ENCODE measurements around the gene COL6A3. TPM values are rescaled to one million over a fixed set of nuclear protein-coding genes. Genes with fewer than 3 reads are reported as not detected.

The COL6A3 gene
- total RNA-seq, 1 donor from 2014 or later, result 0.41 TPM

GRCh38 chr2:237449193-237449881, 35.4 kb upstream of the COL6A3 start:
- Mint-ChIP-seq H3K4me1 (peaks cover 3% of the 10 kb centered on the region), H3K36me3 (no peaks in the 10 kb centered on the region), H3K27me3 (ENCODE audit: insufficient read depth, low read depth) (peaks cover 2% of the 10 kb centered on the region), H3K27ac (peak overlapping the region; percentile 72), H3K4me3 (no peak overlapping the region), H3K9me3 (no peaks in the 10 kb centered on the region)
- Histone ChIP-seq H3K36me3 (no peaks in the 10 kb centered on the region), H3F3A (ENCODE audit: low read depth) (no peaks in the 10 kb centered on the region), H3K27ac (no peak overlapping the region), H3K27me3 (no peaks in the 10 kb centered on the region), H3K4me2 (no peak overlapping the region), H4K20me1 (ENCODE audit: low read depth) (no peaks in the 10 kb centered on the region), H3K4me3 (no peak overlapping the region), H3K9me3 (ENCODE audit: low read depth) (no peaks in the 10 kb centered on the region), H3K79me2 (ENCODE audit: low read depth) (no peaks in the 10 kb centered on the region), H3K4me1 (no peaks in the 10 kb centered on the region), H2AFZ (replicated peaks) (no peak overlapping the region), H3K9ac (no peak overlapping the region)
- DNase-seq (ENCODE audit: low spot score), result no peak
- TF ChIP-seq EZH2phosphoT487 (IDR thresholded peaks at IDR 0.05) (no peak), EZH2 (IDR thresholded peaks at IDR 0.05) (no peak), CTCF (IDR thresholded peaks at IDR 0.05) (no peak)

- no peak overlapping the region for H3K4me3 Mint-ChIP-seq
- no peak overlapping the region for H3K9ac ChIP-seq
- H3K36me3 ChIP-seq, result no peaks in the 10 kb centered on the region
- peaks cover 2% of the 10 kb centered on the region for H3K27me3 Mint-ChIP-seq (ENCODE audit: insufficient read depth, low read depth)
- H3K9me3 Mint-ChIP-seq, result no peaks in the 10 kb centered on the region
- no peak overlapping the region for H3K4me3 ChIP-seq
- no peaks in the 10 kb centered on the region for H3F3A ChIP-seq (ENCODE audit: low read depth)
- H3K27me3 ChIP-seq, result no peaks in the 10 kb centered on the region
- H3K27ac Mint-ChIP-seq, result peak overlapping the region; percentile 83
- H3K9me3 ChIP-seq (ENCODE audit: low read depth), result no peaks in the 10 kb centered on the region
- peaks cover 3% of the 10 kb centered on the region for H3K4me1 Mint-ChIP-seq
- no peak overlapping the region for H3K27ac ChIP-seq
- no peak overlapping the region for H2AFZ ChIP-seq (replicated peaks)
- TF ChIP-seq CTCF (IDR thresholded peaks at IDR 0.05), result no peak
- no peak for TF ChIP-seq EZH2 (IDR thresholded peaks at IDR 0.05)
- TF ChIP-seq EZH2phosphoT487 (IDR thresholded peaks at IDR 0.05), result no peak
- no peaks in the 10 kb centered on the region for H3K36me3 Mint-ChIP-seq
- no peak overlapping the region for H3K4me2 ChIP-seq
- H4K20me1 ChIP-seq (ENCODE audit: low read depth), result no peaks in the 10 kb centered on the region
- no peak for DNase-seq (ENCODE audit: low spot score)
- H3K79me2 ChIP-seq (ENCODE audit: low read depth), result no peaks in the 10 kb centered on the region
- no peaks in the 10 kb centered on the region for H3K4me1 ChIP-seq
Measured at GRCh38 chr2:237448626-237449025, 34.7 kb upstream of the COL6A3 start.

GRCh38 chr2:237448171-237448570, 34.2 kb upstream of the COL6A3 start:
- H3K9me3 ChIP-seq (ENCODE audit: low read depth), result no peaks in the 10 kb centered on the region
- no peak overlapping the region for H3K4me3 Mint-ChIP-seq
- no peak overlapping the region for H3K9ac ChIP-seq
- H3K27me3 Mint-ChIP-seq (ENCODE audit: insufficient read depth, low read depth), result peaks cover 2% of the 10 kb centered on the region
- TF ChIP-seq EZH2phosphoT487 (IDR thresholded peaks at IDR 0.05) (no peak), EZH2 (IDR thresholded peaks at IDR 0.05) (no peak), CTCF (IDR thresholded peaks at IDR 0.05) (no peak)
- H3K4me3 ChIP-seq, result no peak overlapping the region
- no peaks in the 10 kb centered on the region for H3K79me2 ChIP-seq (ENCODE audit: low read depth)
- H3F3A ChIP-seq (ENCODE audit: low read depth), result no peaks in the 10 kb centered on the region
- no peaks in the 10 kb centered on the region for H3K4me1 ChIP-seq
- H3K4me1 Mint-ChIP-seq, result peaks cover 3% of the 10 kb centered on the region
- no peak overlapping the region for H2AFZ ChIP-seq (replicated peaks)
- no peak overlapping the region for H3K4me2 ChIP-seq
- no peaks in the 10 kb centered on the region for H4K20me1 ChIP-seq (ENCODE audit: low read depth)
- no peaks in the 10 kb centered on the region for H3K27me3 ChIP-seq
- no peaks in the 10 kb centered on the region for H3K36me3 Mint-ChIP-seq
- H3K36me3 ChIP-seq, result no peaks in the 10 kb centered on the region
- H3K27ac Mint-ChIP-seq, result no peak overlapping the region
- no peaks in the 10 kb centered on the region for H3K9me3 Mint-ChIP-seq
- H3K27ac ChIP-seq, result no peak overlapping the region
- no peak for DNase-seq (ENCODE audit: low spot score)

Measured in neural progenitor cell (in vitro differentiated cells).